Measurements from ENCODE around the gene IZUMO1R.
"Not testable (repeated sequence)": the region's sequence is repeated elsewhere in the genome, so short reads cannot be mapped to it uniquely, and the experiment has no call there.

The IZUMO1R gene

DNA sequence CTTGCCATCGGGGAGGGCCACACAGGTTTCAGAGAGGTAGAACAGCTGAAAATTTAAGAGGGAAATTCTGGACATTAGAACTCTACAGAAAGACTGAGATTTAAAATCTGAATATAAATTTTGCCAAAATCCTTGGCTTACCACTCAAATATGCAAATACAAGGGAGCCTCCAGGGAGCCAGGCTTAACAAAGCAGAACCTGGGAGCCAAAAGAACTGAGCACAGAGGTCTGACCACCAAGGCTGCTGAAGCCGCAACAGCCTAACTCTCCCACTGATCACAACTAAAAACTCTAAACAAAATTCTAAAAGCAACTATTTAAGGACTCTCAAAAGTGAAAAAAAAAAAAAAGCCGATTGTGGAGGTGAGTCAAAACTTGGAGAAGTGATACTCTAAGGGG lies 34.3 kb downstream of the IZUMO1R start:
- no peak overlapping the region for H2BK5ac ChIP-seq (ENCODE audit: low read depth, low read length, poor library complexity, severe bottlenecking)
- H3K23ac ChIP-seq (ENCODE audit: low read length in 2 of 2) = no peak overlapping the region
- H2AFZ ChIP-seq (ENCODE audit: low read depth, low read length) = no peak overlapping the region
- no peak overlapping the region for H4K8ac ChIP-seq (ENCODE audit: low read length)
- no peak overlapping the region for H2BK120ac ChIP-seq (ENCODE audit: low read depth, low read length)
- no peak overlapping the region for H3K9ac ChIP-seq (ENCODE audit: low read length)
- H3K27me3 ChIP-seq (ENCODE audit: control insufficient read depth in 1 of 2, insufficient read depth in 1 of 2, low read length in 2 of 2) = peaks cover 0 to 5% of the 10 kb centered on the region in 2 experiments
- H3K9me3 ChIP-seq (ENCODE audit: control insufficient read depth, low read length) = no peaks in the 10 kb centered on the region
- H3K79me1 ChIP-seq (replicated peaks; ENCODE audit: low read length, poor library complexity, severe bottlenecking) = no peaks in the 10 kb centered on the region
- H2BK15ac ChIP-seq (ENCODE audit: low read depth, poor library complexity, severe bottlenecking) = no peak overlapping the region
- H3K4me1 ChIP-seq (ENCODE audit: control insufficient read depth, insufficient read depth, low read depth, low read length) = no peaks in the 10 kb centered on the region
- no peak overlapping the region for H2AK5ac ChIP-seq (ENCODE audit: low read length, severe bottlenecking)
- no peak overlapping the region for H3K27ac ChIP-seq (ENCODE audit: low read length, poor library complexity, severe bottlenecking)
- no peak overlapping the region for H3K4ac ChIP-seq (ENCODE audit: low read depth in 1 of 2, low read length in 2 of 2)
- H2BK12ac ChIP-seq (ENCODE audit: low read length in 2 of 2) = no peak overlapping the region
- H4K91ac ChIP-seq (ENCODE audit: low read length) = no peak overlapping the region
- no peak overlapping the region for H3K14ac ChIP-seq (ENCODE audit: low read length in 2 of 2)
- WGBS = 60% methylated on average over 2 of the region's 3 CpGs
- no peaks in the 10 kb centered on the region for H3K36me3 ChIP-seq (ENCODE audit: control insufficient read depth in 1 of 2, insufficient read depth in 2 of 2, low read depth in 1 of 2, low read length in 2 of 2)
- H3K18ac ChIP-seq (ENCODE audit: low read depth in 1 of 2, low read length in 2 of 2) = no peak overlapping the region
- H3K4me2 ChIP-seq (ENCODE audit: low read length, poor library complexity, severe bottlenecking) = no peak overlapping the region
- no peak for DNase-seq
- no peak overlapping the region for H3K4me3 ChIP-seq (ENCODE audit: insufficient read depth in 1 of 2, low read depth in 1 of 2, low read length in 2 of 2)

DNA sequence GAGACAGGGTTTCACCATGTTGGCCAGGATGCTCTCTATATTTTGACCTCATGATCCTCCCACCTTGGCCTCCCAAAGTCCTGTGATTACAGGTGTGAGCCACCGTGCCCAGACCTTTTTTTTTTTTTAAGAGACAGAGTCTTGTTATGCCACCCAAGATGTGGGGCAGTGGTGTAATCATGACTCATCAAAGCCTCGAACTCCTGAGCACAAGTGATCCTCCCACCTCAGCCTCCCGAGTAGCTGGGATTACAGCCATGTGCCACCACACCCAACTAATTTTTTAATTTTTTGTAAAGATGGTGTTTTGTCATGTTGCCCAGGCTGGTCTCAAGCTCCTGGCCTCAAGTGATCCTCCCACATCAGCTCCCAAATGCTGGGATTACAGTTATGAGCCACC lies 37.9 kb downstream of the IZUMO1R start:
- Histone ChIP-seq H3K36me3 (ENCODE audit: control insufficient read depth in 1 of 2, insufficient read depth in 2 of 2, low read depth in 1 of 2, low read length in 2 of 2) (no peaks in the 10 kb centered on the region), H3K9ac (ENCODE audit: low read length) (no peak overlapping the region), H4K91ac (ENCODE audit: low read length) (no peak overlapping the region), H3K79me1 (replicated peaks; ENCODE audit: low read length, poor library complexity, severe bottlenecking) (no peaks in the 10 kb centered on the region), H3K4me1 (ENCODE audit: control insufficient read depth, insufficient read depth, low read depth, low read length) (no peaks in the 10 kb centered on the region), H3K4me2 (ENCODE audit: low read length, poor library complexity, severe bottlenecking) (no peak overlapping the region), H3K27ac (ENCODE audit: low read length, poor library complexity, severe bottlenecking) (no peak overlapping the region), H3K18ac (ENCODE audit: low read depth in 1 of 2, low read length in 2 of 2) (no peak overlapping the region), H3K14ac (ENCODE audit: low read length in 2 of 2) (no peak overlapping the region), H2BK120ac (ENCODE audit: low read depth, low read length) (no peak overlapping the region), H2BK12ac (ENCODE audit: low read length in 2 of 2) (no peak overlapping the region), H4K8ac (ENCODE audit: low read length) (no peak overlapping the region), H2AFZ (ENCODE audit: low read depth, low read length) (no peak overlapping the region), H2BK15ac (ENCODE audit: low read depth, poor library complexity, severe bottlenecking) (no peak overlapping the region), H3K4ac (ENCODE audit: low read depth in 1 of 2, low read length in 2 of 2) (no peak overlapping the region), H3K4me3 (ENCODE audit: insufficient read depth in 1 of 2, low read depth in 1 of 2, low read length in 2 of 2) (no peak overlapping the region), H3K23ac (ENCODE audit: low read length in 2 of 2) (no peak overlapping the region), H3K27me3 (ENCODE audit: control insufficient read depth in 1 of 2, insufficient read depth in 1 of 2, low read length in 2 of 2) (peaks cover 0 to 10% of the 10 kb centered on the region in 2 experiments), H2BK5ac (ENCODE audit: low read depth, low read length, poor library complexity, severe bottlenecking) (no peak overlapping the region), H3K9me3 (ENCODE audit: control insufficient read depth, low read length) (no peaks in the 10 kb centered on the region), H2AK5ac (ENCODE audit: low read length, severe bottlenecking) (no peak overlapping the region)
- no peak for DNase-seq
- no CpG with 5 or more reads among the region's 3 CpGs for WGBS

DNA sequence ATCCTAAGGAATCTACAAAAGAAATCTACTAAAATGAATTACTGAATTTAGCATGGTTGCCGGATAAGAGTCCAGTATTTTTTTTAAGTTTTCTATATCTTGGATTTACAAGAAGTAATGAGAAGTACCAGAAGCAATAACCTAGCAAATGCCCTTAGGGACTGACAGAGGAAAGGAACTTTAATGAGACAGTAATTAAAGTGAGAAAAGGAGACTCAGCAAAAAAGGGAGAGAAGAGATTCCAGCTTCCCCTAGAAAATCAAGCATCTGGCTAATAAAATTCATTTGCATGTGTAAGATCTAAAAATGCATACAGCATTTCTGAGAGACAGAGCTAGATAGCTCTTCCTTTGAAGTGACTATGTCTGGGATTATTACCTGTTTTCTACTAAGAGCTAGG lies 39.1 kb downstream of the IZUMO1R start:
- Histone ChIP-seq H3K36me3 (ENCODE audit: control insufficient read depth in 1 of 2, insufficient read depth in 2 of 2, low read depth in 1 of 2, low read length in 2 of 2) (no peaks in the 10 kb centered on the region), H3K4me3 (ENCODE audit: insufficient read depth in 1 of 2, low read depth in 1 of 2, low read length in 2 of 2) (no peak overlapping the region), H2AK5ac (ENCODE audit: low read length, severe bottlenecking) (no peak overlapping the region), H2BK15ac (ENCODE audit: low read depth, poor library complexity, severe bottlenecking) (no peak overlapping the region), H2BK5ac (ENCODE audit: low read depth, low read length, poor library complexity, severe bottlenecking) (no peak overlapping the region), H3K79me1 (replicated peaks; ENCODE audit: low read length, poor library complexity, severe bottlenecking) (no peaks in the 10 kb centered on the region), H4K91ac (ENCODE audit: low read length) (no peak overlapping the region), H2AFZ (ENCODE audit: low read depth, low read length) (no peak overlapping the region), H3K9ac (ENCODE audit: low read length) (no peak overlapping the region), H3K4ac (ENCODE audit: low read depth in 1 of 2, low read length in 2 of 2) (no peak overlapping the region), H4K8ac (ENCODE audit: low read length) (no peak overlapping the region), H3K9me3 (ENCODE audit: control insufficient read depth, low read length) (no peaks in the 10 kb centered on the region), H3K4me1 (ENCODE audit: control insufficient read depth, insufficient read depth, low read depth, low read length) (no peaks in the 10 kb centered on the region), H3K27me3 (ENCODE audit: control insufficient read depth in 1 of 2, insufficient read depth in 1 of 2, low read length in 2 of 2) (peaks cover 0 to 8% of the 10 kb centered on the region in 2 experiments), H3K23ac (ENCODE audit: low read length in 2 of 2) (no peak overlapping the region), H2BK120ac (ENCODE audit: low read depth, low read length) (no peak overlapping the region), H3K14ac (ENCODE audit: low read length in 2 of 2) (no peak overlapping the region), H3K18ac (ENCODE audit: low read depth in 1 of 2, low read length in 2 of 2) (no peak overlapping the region), H3K27ac (ENCODE audit: low read length, poor library complexity, severe bottlenecking) (no peak overlapping the region), H3K4me2 (ENCODE audit: low read length, poor library complexity, severe bottlenecking) (no peak overlapping the region), H2BK12ac (ENCODE audit: low read length in 2 of 2) (no peak overlapping the region)
- no peak for DNase-seq
- no CpG with 5 or more reads among the region's 1 CpG for WGBS

GRCh38 chr11:94346311-94346710 lies 41.9 kb downstream of the IZUMO1R start:
- H2BK5ac ChIP-seq (ENCODE audit: low read depth, low read length, poor library complexity, severe bottlenecking); H2AFZ ChIP-seq (ENCODE audit: low read depth, low read length); H3K36me3 ChIP-seq (ENCODE audit: control insufficient read depth in 1 of 2, insufficient read depth in 2 of 2, low read depth in 1 of 2, low read length in 2 of 2); DNase-seq; H2AK5ac ChIP-seq (ENCODE audit: low read length, severe bottlenecking); H4K91ac ChIP-seq (ENCODE audit: low read length); H3K9me3 ChIP-seq (ENCODE audit: control insufficient read depth, low read length); H3K27me3 ChIP-seq (ENCODE audit: control insufficient read depth in 1 of 2, insufficient read depth in 1 of 2, low read length in 2 of 2); H3K9ac ChIP-seq (ENCODE audit: low read length); H3K4ac ChIP-seq (ENCODE audit: low read depth in 1 of 2, low read length in 2 of 2); H3K4me3 ChIP-seq (ENCODE audit: insufficient read depth in 1 of 2, low read depth in 1 of 2, low read length in 2 of 2); H3K23ac ChIP-seq (ENCODE audit: low read length in 2 of 2); H3K79me1 ChIP-seq (replicated peaks; ENCODE audit: low read length, poor library complexity, severe bottlenecking); H3K4me2 ChIP-seq (ENCODE audit: low read length, poor library complexity, severe bottlenecking); H2BK120ac ChIP-seq (ENCODE audit: low read depth, low read length); H4K8ac ChIP-seq (ENCODE audit: low read length); H2BK15ac ChIP-seq (ENCODE audit: low read depth, poor library complexity, severe bottlenecking); H3K27ac ChIP-seq (ENCODE audit: low read length, poor library complexity, severe bottlenecking); H3K4me1 ChIP-seq (ENCODE audit: control insufficient read depth, insufficient read depth, low read depth, low read length); H3K14ac ChIP-seq (ENCODE audit: low read length in 2 of 2); H3K18ac ChIP-seq (ENCODE audit: low read depth in 1 of 2, low read length in 2 of 2); H2BK12ac ChIP-seq (ENCODE audit: low read length in 2 of 2): not testable (repeated sequence)
- 57% methylated on average over 8 of the region's 8 CpGs for WGBS

Data from mesenchymal stem cell (in vitro differentiated cells and primary cell).